ENCODE results near the gene BTBD16.

DNA sequence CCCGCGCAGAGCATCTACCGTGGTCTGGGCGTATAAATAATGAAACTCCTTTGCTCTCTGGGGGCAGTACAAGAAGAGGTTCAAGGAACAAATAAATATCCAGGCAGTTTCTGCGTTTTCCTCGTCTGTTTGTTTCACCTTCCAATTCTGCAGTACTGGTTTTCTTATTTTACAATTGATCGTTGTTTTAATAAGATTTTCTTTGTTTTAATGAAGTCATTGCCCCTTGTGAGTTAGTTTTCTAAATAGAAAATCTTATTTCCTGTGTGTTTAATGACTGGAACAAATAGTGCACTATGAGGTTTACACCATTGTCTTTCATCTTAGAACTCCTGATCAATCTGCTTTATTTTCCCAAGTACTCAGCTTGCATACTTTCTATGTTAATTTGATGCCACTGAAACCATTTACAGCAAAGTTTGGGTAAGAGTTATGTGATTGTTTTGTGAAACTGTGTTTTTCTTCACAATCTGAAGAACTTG, 104.6 kb downstream of the BTBD16 start:
- TF ChIP-seq TEAD4 (CRISPR knock-in tag; IDR thresholded peaks at IDR 0.05): no peak
- no peak for TF ChIP-seq NR3C1 (CRISPR knock-in tag; conservative IDR thresholded peaks at IDR 0.05; ENCODE audit: low read depth)
- TF ChIP-seq, protein P1, sequence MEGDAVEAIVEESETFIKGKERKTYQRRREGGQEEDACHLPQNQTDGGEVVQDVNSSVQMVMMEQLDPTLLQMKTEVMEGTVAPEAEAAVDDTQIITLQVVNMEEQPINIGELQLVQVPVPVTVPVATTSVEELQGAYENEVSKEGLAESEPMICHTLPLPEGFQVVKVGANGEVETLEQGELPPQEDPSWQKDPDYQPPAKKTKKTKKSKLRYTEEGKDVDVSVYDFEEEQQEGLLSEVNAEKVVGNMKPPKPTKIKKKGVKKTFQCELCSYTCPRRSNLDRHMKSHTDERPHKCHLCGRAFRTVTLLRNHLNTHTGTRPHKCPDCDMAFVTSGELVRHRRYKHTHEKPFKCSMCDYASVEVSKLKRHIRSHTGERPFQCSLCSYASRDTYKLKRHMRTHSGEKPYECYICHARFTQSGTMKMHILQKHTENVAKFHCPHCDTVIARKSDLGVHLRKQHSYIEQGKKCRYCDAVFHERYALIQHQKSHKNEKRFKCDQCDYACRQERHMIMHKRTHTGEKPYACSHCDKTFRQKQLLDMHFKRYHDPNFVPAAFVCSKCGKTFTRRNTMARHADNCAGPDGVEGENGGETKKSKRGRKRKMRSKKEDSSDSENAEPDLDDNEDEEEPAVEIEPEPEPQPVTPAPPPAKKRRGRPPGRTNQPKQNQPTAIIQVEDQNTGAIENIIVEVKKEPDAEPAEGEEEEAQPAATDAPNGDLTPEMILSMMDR (IDR thresholded peaks at IDR 0.05): no peak
- TF ChIP-seq, protein P2, sequence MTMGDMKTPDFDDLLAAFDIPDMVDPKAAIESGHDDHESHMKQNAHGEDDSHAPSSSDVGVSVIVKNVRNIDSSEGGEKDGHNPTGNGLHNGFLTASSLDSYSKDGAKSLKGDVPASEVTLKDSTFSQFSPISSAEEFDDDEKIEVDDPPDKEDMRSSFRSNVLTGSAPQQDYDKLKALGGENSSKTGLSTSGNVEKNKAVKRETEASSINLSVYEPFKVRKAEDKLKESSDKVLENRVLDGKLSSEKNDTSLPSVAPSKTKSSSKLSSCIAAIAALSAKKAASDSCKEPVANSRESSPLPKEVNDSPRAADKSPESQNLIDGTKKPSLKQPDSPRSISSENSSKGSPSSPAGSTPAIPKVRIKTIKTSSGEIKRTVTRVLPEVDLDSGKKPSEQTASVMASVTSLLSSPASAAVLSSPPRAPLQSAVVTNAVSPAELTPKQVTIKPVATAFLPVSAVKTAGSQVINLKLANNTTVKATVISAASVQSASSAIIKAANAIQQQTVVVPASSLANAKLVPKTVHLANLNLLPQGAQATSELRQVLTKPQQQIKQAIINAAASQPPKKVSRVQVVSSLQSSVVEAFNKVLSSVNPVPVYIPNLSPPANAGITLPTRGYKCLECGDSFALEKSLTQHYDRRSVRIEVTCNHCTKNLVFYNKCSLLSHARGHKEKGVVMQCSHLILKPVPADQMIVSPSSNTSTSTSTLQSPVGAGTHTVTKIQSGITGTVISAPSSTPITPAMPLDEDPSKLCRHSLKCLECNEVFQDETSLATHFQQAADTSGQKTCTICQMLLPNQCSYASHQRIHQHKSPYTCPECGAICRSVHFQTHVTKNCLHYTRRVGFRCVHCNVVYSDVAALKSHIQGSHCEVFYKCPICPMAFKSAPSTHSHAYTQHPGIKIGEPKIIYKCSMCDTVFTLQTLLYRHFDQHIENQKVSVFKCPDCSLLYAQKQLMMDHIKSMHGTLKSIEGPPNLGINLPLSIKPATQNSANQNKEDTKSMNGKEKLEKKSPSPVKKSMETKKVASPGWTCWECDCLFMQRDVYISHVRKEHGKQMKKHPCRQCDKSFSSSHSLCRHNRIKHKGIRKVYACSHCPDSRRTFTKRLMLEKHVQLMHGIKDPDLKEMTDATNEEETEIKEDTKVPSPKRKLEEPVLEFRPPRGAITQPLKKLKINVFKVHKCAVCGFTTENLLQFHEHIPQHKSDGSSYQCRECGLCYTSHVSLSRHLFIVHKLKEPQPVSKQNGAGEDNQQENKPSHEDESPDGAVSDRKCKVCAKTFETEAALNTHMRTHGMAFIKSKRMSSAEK (CRISPR knock-in tag; IDR thresholded peaks at IDR 0.05; ENCODE audit: borderline replicate concordance): no peak
- TF ChIP-seq, protein P3, sequence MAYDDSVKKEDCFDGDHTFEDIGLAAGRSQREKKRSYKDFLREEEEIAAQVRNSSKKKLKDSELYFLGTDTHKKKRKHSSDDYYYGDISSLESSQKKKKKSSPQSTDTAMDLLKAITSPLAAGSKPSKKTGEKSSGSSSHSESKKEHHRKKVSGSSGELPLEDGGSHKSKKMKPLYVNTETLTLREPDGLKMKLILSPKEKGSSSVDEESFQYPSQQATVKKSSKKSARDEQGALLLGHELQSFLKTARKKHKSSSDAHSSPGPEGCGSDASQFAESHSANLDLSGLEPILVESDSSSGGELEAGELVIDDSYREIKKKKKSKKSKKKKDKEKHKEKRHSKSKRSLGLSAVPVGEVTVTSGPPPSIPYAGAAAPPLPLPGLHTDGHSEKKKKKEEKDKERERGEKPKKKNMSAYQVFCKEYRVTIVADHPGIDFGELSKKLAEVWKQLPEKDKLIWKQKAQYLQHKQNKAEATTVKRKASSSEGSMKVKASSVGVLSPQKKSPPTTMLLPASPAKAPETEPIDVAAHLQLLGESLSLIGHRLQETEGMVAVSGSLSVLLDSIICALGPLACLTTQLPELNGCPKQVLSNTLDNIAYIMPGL (CRISPR knock-in tag; IDR thresholded peaks at IDR 0.05): no peak
- TF ChIP-seq SP1 (CRISPR knock-in tag; conservative IDR thresholded peaks at IDR 0.05): no peak
- TF ChIP-seq ELF4 (CRISPR knock-in tag; IDR thresholded peaks at IDR 0.05; ENCODE audit: low read depth): no peak
- TF ChIP-seq SMAD3 (CRISPR knock-in tag; IDR thresholded peaks at IDR 0.05; ENCODE audit: borderline replicate concordance): no peak
